ENCODE results near the gene OGDH.

The OGDH gene

DNA sequence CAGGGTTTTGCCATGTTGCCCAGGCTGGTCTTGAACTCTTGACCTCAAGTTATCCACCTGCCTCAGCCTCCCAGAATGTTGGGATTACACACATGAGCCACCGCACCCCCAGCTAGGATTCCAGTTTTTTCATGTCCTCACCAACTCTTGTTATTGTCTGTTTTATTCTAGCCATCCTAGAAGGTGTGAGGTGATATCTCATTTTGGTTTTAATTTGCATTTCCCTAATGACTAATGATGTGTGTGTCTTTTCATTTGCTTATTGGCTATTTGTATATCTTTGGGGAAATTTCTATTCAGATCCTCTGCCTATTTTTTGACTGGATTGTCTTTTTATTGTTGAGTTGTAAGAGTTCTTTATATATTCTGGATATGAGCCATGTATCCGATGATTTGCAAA, 83.0 kb downstream of the OGDH start:
- TF ChIP-seq, protein P1, sequence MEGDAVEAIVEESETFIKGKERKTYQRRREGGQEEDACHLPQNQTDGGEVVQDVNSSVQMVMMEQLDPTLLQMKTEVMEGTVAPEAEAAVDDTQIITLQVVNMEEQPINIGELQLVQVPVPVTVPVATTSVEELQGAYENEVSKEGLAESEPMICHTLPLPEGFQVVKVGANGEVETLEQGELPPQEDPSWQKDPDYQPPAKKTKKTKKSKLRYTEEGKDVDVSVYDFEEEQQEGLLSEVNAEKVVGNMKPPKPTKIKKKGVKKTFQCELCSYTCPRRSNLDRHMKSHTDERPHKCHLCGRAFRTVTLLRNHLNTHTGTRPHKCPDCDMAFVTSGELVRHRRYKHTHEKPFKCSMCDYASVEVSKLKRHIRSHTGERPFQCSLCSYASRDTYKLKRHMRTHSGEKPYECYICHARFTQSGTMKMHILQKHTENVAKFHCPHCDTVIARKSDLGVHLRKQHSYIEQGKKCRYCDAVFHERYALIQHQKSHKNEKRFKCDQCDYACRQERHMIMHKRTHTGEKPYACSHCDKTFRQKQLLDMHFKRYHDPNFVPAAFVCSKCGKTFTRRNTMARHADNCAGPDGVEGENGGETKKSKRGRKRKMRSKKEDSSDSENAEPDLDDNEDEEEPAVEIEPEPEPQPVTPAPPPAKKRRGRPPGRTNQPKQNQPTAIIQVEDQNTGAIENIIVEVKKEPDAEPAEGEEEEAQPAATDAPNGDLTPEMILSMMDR (IDR thresholded peaks at IDR 0.05): no peak
- no peak overlapping the region for H3K27ac ChIP-seq
- H3K4me3 ChIP-seq: no peak overlapping the region
- no peak for DNase-seq (ENCODE audit: low spot score)

DNA sequence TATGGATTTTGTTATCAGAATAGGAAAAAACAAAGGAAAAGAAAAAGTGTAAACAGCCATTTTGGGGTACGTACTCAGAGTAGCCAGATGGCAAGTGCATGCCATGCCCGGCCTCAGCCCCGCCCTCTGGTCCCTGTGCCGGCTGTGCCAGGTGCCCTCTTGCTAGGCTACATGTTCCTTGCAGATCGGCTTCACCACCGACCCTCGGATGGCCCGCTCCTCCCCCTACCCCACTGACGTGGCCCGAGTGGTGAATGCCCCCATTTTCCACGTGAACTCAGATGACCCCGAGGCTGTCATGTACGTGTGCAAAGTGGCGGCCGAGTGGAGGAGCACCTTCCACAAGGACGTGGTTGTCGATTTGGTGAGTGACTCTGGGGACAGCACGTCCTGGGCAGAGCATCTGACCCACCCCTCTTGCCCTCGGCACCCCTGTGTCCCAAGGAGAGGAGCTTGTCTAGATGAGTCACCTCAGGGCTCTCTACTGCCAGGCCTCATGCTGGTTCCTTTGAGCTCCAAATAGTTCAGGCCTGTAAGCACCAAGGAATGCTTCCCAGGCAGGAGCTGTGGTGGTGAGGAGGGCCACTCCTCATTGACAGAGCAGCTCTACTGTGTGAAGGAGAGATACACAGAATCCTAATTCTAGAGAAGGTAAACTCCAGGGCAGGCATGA, 87.3 kb downstream of the OGDH start:
- no peak for DNase-seq (ENCODE audit: low spot score)
- H3K27ac ChIP-seq: no peak overlapping the region
- TF ChIP-seq, protein P1 (IDR thresholded peaks at IDR 0.05): no peak
- H3K4me3 ChIP-seq: no peak overlapping the region

DNA sequence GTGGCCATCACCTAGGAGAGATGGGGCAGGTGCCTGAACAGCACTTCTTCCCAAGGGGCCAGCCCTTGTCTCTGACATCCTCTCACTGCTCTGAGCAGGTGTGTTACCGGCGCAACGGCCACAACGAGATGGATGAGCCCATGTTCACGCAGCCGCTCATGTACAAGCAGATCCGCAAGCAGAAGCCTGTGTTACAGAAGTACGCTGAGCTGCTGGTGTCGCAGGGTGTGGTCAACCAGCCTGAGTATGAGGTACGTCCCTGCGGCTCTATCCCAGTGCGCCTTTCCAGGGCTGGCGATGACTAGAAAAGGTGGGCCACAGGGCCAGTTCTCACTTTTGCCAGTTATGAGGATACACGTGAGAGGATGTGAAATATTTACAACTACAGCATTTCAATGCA, 87.9 kb downstream of the OGDH start:
- Histone ChIP-seq H3K27ac (no peak overlapping the region), H3K4me3 (no peak overlapping the region)
- TF ChIP-seq, protein P1 (IDR thresholded peaks at IDR 0.05): no peak
- no peak for DNase-seq (ENCODE audit: low spot score)

DNA sequence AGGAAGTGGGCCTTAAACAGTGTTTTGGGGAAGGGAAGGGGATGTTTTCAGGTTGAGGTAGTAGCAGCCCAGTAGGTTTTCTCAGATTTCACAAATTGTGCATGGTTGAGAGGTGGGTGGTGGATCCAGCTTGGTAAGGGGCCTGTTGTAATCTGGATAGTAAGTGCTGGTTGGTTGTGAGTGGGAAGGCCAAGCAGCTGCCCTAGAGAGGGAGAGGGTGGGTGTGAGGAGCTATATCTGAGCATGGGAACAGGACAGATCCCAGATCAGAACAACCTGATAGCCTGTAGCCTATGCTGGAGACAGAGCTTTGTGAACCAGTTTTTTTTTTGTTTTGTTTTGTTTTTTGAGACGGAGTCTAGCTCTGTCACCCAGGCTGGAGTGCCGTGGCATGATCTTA, 88.3 kb downstream of the OGDH start:
- no peak for DNase-seq (ENCODE audit: low spot score)
- Histone ChIP-seq H3K27ac (no peak overlapping the region), H3K4me3 (no peak overlapping the region)
- TF ChIP-seq, protein P1 (IDR thresholded peaks at IDR 0.05): no peak

DNA sequence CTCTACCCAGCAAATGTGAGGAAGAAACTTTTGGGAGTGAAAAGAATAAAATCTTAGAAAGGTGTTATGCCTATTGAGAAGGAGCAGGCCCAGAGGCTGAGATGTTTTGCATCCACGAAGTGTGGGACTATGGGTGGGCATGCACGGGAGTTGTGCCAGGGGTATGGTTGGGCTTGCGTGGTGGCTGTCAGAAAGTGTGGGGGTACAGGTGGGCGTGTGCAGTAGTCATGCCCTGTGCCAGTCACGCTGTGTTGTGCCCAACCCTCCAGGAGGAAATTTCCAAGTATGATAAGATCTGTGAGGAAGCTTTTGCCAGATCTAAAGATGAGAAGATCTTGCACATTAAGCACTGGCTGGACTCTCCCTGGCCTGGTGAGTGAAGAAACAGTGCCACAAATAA, 89.3 kb downstream of the OGDH start:
- TF ChIP-seq, protein P1 (IDR thresholded peaks at IDR 0.05): no peak
- no peak overlapping the region for H3K27ac ChIP-seq
- H3K4me3 ChIP-seq: no peak overlapping the region
- DNase-seq (ENCODE audit: low spot score): no peak

DNA sequence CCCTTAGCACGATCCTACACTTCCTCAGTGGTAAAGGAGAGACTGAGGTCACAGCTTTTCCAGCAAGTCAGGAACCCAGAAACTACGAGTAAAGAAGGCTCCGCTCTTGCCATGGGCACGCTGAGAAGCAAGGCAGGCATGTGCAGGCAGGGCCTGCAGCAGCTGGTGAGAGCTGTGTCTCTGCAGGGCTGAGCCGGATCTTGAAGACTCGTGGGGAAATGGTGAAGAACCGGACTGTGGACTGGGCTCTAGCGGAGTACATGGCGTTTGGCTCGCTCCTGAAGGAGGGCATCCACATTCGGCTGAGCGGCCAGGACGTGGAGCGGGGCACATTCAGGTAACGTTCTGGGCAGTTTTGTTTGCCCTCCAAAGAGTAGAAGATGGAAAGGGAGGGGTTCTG, 90.3 kb downstream of the OGDH start:
- H3K27ac ChIP-seq: no peak overlapping the region
- no peak for DNase-seq (ENCODE audit: low spot score)
- TF ChIP-seq, protein P1 (IDR thresholded peaks at IDR 0.05): no peak
- H3K4me3 ChIP-seq: no peak overlapping the region

Data from coronary artery (tissue), 2 donors.